Lower leg skin (tissue), 3 donors: ENCODE results near the gene WASF1.
"Not testable (repeated sequence)": the region's sequence is repeated elsewhere in the genome, so short reads cannot be mapped to it uniquely, and the experiment has no call there.

Source experiments
- CTCF ChIP-seq, 3 donors: fragments of 450-650 bp; IDR thresholded peaks; one replicate each; pipeline ENCODE4 v1.5.1; 2016; ENCODE audit warnings: antibody characterized with exemption in 3 of 3, mild to moderate bottlenecking in 3 of 3, moderate library complexity in 2 of 3
- POLR2A ChIP-seq, 2 donors: fragments of 450-650 bp; IDR thresholded peaks; one replicate each; pipeline ENCODE4 v1.6.1; 2016 to 2017; ENCODE audit warnings: antibody characterized with exemption in 2 of 2, mild to moderate bottlenecking in 1 of 2, moderate library complexity in 1 of 2

GRCh38 chr6:110073474-110073873 is 106.0 kb downstream of the WASF1 start:
- not testable (repeated sequence) for TF ChIP-seq CTCF, POLR2A (IDR thresholded peaks at IDR 0.05)
